Omental fat pad (tissue), 4 donors: Measurements from ENCODE around the gene ARHGAP28. TPM values are rescaled to one million over a fixed set of nuclear protein-coding genes. Genes with fewer than 3 reads are reported as not detected.
A peak's percentile ranks its signal among the peaks of the same experiment; 100 is the strongest.

Experiments
- ATAC-seq: fragments of 150-250 bp; one replicate; pipeline ENCODE4 v1.9.1; 2016; ENCODE audit warnings: mild to moderate bottlenecking, moderate library complexity; ENCODE audit not compliant: low FRiP score
- DNase-seq: peaks from one replicate; pipeline ENCODE4 v3.0.0-alpha.2; 2019; ENCODE audit warnings: low spot score
- CTCF ChIP-seq, 3 donors: fragments of 450-650 bp; IDR thresholded peaks; one replicate each; pipeline ENCODE4 v1.5.1; 2016 to 2017; ENCODE audit warnings: antibody characterized with exemption in 3 of 3, mild to moderate bottlenecking in 3 of 3, moderate library complexity in 2 of 3
- total RNA-seq, 4 donors: library from RNA; depleted of rRNA; stranded (reverse); fragments of >200 nt; gene quantifications; one replicate each; pipeline ENCODE4 v1.1.0, GENCODE V29; 2016

ARHGAP28 gene
- total RNA-seq, 4 donors from 2014 or later, result 4.7 to 23.7 (median 10.4) TPM

- ATAC-seq (no peak), DNase-seq (no peak)
- TF ChIP-seq CTCF (IDR thresholded peaks at IDR 0.05), result no peak
Observed at GRCh38 chr18:6747646-6748045, 18.1 kb downstream of the ARHGAP28 start.

- TF ChIP-seq CTCF (IDR thresholded peaks at IDR 0.05), result no peak
- no peak for ATAC-seq
- no peak for DNase-seq
Observed at GRCh38 chr18:6748241-6748640, 18.7 kb downstream of the ARHGAP28 start.

- no peak for ATAC-seq
- no peak for TF ChIP-seq CTCF (IDR thresholded peaks at IDR 0.05)
- no peak for DNase-seq
Observed at GRCh38 chr18:6750411-6750810, 20.9 kb downstream of the ARHGAP28 start.

- no peak for ATAC-seq
- no peak for TF ChIP-seq CTCF (IDR thresholded peaks at IDR 0.05)
- DNase-seq, result no peak
Observed at GRCh38 chr18:6751222-6751621, 21.7 kb downstream of the ARHGAP28 start.

- ATAC-seq (peak; percentile 37), DNase-seq (no peak)
- TF ChIP-seq CTCF (IDR thresholded peaks at IDR 0.05), result no peak
Observed at GRCh38 chr18:6752202-6752860, 22.8 kb downstream of the ARHGAP28 start.

- DNase-seq (no peak), ATAC-seq (no peak)
- TF ChIP-seq CTCF (IDR thresholded peaks at IDR 0.05), result no peak
Observed at GRCh38 chr18:6755107-6755506, 25.6 kb downstream of the ARHGAP28 start.

- TF ChIP-seq CTCF (IDR thresholded peaks at IDR 0.05), result no peak
- DNase-seq (no peak), ATAC-seq (no peak)
Observed at GRCh38 chr18:6757931-6758330, 28.4 kb downstream of the ARHGAP28 start.
